HL-60/S4 treated with retinoic acid at 250 ng/mL for 4 days and 3 days (cell line): Measurements from ENCODE around the gene NFATC2.

Experiments used
- in situ Hi-C: fragments of 300-500 bp; cut with MboI; formaldehyde crosslinking; loops from 2 replicates; pipeline ENCODE4 v1.7.0; 2022; ENCODE audit warnings: low sequenced_read_pairs

NFATC2 gene

DNA sequence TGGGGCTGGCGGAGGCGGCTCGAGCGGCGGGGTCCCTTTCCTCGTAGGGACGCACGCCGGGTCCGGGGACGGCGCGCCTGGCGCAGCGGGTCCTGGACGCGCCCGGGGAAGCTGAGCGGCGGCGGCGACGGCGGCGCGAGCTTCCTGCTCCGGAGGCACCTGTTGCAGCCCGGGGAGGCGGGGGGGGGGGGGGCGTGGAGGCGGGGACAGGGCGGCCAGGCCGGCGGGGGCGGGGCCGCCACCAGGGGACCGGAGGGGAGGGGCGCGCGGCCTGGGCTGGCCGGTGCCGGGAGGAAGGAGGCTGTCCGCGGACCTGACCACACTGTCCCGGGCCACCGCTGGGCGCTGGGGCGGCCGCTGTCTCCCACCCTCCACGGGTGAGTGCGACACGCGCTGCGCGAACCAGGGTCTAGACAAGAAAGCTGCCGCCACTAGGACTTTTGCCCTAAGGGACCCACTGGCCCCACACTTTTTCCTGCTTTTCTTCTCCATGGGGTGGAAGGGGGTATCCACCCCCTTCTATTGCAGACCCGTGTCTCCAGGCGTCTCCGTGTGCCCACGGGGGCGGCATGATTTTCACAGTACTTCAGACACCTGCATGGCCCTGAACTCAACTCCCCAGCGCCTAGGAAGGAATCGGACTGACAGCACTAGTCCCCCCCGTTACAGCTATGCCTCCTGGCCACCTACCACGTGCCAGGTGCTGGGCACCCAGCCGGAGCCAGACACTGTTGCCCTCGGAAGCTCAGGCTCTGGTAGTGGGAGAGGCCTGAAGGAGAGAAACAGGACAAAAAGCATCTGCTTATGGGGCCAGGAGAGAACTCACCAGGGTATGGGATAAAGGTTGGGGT lies at the start of gene NFATC2:
NFATC2 (minus strand) TSS at position 149 of the 851 bp plus-strand sequence. CDS start 220 bp downstream, outside the sequence.
- in situ Hi-C loops: no loop called here

DNA sequence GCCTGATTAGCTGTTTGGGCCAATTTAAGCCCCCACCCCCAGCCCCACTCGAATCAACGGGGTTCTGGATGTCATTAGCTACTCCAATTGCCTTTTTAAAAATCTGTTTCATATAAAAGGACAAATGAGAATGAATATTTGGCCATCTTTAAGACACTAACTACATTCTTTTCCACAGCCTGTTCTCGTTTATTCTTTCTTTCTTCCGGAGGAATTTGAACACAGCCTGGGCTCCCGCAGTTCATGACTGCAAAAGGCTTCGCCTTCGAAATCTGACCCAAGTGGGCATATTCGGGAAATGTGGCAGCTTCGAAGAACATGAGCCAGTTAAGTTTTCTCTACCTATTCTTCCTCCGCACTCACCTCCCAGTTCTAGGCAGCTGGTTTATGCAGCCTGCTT lies 49.4 kb upstream of the NFATC2 start:
- in situ Hi-C loops: loop anchor here (10.0 kb wide), 1 partner anchor 217 kb away; no protein-coding TSS in a partner anchor

DNA sequence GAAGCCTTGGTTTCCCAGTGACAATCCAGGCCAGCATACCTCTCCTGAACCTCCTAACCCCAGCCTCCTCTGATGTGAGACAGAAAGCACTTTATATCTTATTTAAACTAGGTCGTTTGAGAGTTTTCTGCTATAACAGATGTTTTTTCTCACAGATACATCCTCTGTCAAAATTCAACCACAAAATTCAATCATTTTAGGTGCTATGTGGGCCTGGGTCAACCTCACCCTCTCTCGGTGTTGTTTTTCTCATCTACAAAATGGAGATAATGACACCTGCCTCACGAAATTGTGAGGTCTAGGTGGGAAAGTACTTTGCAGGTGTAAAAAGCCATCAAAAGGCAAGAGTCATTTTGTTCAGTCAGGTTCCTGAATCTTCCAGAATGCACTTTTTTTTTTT lies 46.2 kb upstream of the NFATC2 start:
- in situ Hi-C loops: no loop called here

DNA sequence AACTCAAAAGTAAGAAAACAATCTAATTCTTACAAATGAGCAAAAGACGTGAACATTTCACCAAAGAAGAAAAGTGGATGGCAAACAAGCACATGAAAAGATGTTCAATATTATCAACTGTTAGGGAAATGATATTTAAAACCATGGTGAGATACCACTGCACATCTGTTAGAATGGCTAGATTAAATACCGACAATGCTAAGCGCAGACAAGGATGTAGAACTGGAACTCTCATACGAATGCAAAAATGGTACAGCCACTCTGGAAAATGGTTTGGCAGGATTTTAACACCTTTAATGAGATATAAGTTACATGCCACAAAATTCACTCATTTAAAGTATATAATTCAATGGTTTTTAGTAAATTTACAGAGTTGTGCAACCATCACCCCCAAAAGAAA lies 44.6 kb upstream of the NFATC2 start:
- in situ Hi-C loops: no loop called here

DNA sequence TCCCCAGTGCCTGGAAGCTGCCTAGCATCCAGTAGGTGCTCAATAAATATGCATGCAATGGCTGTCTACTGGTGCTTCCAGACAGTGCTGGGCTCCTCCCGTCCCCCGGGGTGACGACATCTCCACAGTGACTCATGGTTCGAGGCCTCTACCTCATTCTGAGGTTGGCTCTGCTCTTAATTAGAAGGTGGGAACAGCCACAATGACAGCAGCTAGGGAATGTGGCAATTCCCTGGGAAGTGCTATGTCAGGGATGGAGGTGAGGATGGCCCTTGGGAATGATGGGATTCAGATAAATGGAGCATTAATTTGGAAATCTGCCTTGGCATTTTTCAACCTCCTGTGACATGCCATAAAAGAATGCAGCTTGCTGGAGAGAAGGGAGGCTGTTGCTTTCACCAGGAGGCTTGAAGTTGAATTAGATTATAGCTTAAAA lies 43.5 kb upstream of the NFATC2 start:
- in situ Hi-C loops: no loop called here

DNA sequence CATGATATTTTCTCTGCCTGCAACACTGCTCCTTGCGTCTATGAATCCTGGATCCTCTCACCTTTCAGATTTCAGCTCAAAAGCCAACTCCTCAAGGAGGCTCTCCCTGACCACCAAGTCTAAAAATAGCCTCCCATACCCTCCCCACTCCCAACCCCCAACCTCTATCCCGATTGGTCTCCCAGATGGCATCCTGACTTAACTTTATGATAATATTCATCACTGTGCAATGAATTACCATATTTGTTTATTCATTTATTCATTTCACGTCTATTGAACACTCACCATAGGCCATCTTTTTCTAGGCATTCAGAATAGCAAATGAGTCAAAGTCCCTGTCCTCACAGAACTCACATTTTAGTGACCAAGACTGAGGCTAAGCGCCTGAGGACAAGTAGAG lies 42.6 kb upstream of the NFATC2 start:
- in situ Hi-C loops: no loop called here

DNA sequence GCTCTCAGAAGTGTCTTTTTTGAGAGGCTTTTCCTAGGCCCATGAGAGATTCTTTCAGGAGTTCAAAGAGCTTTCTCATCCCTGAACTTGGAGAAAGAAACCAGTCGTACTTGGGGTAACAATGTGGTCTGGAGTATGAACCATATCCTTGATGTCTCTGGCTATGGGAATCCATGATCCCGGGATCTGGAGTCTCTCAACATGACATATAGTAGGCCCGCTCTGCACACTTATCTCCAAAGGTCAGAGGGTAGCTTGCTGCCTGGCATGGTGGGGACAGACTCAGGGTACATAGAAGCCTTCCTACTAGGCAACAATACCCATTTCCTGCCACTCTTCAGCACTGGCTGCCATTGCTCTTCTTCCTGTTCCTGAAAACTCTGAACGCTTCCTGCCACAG lies 42.2 kb upstream of the NFATC2 start:
- in situ Hi-C loops: no loop called here

DNA sequence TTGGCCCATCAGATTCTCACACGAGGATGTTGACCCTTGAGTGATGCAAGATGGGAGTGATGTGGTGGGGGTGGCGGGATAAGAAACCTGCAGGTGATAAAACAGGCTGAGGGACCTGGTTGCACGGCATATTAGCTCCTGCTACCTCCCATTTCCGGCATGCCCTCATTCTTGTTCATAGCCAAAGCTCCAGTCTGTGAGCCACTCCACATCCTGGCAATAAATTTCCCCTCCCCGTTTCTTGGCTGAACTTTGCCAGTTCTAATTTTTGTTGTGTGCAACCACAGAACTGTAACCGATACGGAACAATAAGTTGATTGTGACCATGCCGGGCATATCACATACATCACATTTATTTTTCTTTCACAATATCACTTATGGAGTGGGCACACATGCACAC lies 41.6 kb upstream of the NFATC2 start:
- in situ Hi-C loops: no loop called here

DNA sequence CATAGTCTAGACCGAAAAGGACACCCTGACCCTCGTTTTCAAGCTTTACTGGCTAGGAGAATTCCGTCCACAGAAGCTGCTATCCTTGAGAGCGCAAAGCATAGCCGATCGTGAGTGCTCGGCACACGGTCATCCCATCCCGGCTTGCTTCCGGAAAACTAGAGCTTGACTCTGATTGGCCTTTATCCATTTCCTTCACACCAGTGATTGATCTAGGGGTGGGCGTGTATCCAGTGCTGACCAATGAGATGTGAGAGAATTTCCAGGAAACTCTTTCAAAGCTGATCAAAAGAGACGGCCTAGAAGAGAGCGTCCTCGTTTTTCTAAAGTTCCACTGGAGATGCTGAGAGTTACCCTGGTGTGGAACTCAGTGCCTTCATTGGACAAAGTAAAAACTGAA lies 41.0 kb upstream of the NFATC2 start:
- in situ Hi-C loops: no loop called here

DNA sequence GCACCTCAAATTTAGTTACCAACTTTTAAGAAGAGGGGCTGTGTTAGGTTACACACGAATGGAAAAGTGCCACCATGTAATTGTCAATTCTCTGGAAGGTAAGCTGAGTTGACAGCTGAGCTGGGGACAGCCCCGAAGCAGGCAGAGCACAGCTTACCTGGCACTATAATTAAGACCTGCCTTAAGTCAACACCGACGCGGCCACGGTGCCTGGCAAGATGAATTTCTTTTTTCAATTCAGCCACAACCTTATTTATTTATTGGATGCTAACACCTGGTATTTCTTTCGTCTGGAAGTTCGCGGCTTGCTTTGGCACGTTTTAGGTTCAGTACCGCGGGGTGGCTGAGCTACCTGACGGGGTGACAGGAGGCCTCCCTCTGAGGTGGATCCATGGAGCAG lies 40.6 kb upstream of the NFATC2 start:
- in situ Hi-C loops: no loop called here

DNA sequence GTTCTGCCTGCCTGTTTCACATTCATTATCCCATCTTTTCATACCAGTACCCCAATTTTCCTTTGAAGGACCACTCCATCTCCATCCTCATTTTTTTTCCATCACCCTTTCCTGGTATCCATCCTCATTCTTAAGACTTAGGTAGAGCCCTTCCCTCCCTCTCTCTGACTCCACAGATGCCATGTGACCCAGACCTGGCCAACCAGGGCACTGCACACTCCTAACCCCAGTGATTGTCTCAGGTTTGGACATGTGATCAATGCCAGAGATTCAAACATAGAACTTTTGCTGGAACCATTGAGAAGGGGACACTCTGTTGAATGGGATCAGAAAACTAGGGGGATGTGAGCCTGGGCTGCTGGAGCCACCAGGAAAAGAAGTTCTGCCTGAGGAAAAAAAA lies 39.1 kb upstream of the NFATC2 start:
- in situ Hi-C loops: no loop called here

DNA sequence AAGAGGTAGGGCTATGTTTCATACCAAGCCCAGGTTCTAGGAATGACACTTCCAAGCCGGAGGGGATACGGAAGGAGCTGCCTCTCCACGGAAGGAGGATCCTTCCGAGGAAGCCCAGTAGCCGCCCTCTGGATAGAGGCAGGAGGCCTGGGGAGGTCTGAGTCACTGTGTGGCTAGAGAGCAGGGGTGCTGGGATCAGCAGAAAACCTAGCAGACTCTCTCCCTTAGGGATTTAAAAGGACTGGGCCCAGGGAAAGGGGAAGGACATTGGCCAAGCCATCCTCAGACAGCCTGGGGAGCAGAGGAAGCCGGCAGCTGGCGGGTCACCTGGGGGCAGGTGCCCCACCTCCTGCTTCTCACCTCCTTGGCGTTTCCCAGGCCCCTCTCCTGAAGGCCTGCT lies 36.6 kb upstream of the NFATC2 start:
- in situ Hi-C loops: no loop called here

DNA sequence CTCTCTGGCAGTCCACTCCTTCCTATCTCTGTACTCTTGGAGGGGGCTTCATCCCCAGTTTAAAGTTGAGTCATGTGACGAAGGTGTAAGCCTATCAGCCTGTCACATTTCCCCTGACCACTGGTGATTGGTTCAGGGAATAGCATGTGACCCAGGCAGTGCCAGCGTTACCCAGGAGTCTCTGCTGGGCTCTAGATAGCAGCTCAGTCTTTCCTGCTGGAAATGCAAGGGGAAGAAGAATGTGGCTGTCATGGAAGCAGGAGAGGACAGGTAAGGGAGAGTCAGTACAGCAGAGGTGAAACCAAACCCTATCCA lies 35.6 kb upstream of the NFATC2 start:
- in situ Hi-C loops: no loop called here

DNA sequence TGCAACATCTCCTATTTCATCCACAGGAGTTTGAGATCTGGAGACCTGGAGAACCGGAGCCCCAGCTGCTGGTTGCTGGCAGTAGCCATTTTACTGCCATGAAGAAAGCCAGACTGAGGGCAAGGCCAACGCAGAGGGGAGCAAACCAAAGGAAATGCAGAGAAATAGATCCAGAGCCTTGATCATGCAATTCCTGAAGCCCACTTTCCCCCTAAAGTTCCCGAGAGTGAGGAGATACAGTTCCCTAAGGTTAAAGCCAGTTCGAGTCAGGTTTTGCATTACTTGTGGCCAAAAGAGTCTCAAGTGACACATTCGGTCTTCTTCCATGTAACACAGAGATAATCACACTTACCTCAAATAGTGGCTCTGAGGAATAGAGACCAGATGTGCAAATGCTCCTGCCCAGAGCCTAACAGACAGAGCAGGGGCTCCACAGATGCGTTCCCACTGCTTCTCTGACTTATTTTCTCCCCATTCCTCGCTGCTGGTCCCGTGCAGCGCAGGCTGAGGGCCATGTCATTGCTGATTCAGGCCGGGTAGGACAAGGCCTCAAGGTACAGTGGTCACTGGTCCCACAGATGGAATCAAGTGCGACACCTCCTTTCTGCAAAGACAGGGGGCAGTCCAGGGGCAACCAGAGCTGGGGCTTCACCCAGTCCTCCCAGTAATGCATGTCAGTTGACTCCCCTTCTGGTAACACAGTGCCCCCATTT lies 35.1 kb upstream of the NFATC2 start:
- in situ Hi-C loops: no loop called here

DNA sequence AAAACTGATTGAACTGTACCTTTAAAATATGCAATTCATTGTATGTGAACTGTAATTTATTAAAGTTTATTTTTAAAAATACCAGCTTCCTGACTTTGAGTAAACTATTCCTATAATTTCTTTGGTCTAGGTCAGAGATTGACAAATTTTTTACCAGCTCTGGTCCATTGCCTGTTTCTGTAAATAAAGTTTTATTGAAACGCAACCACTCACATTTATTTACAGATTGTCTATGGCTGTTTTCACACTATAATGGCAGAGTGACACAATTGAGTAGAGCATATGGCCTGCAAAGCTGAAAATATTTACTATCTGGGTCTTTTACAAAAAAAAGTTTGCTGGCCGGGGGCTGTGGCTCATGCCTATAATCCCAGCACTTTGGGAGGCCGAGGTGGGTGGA lies 33.0 kb upstream of the NFATC2 start:
- in situ Hi-C loops: no loop called here

DNA sequence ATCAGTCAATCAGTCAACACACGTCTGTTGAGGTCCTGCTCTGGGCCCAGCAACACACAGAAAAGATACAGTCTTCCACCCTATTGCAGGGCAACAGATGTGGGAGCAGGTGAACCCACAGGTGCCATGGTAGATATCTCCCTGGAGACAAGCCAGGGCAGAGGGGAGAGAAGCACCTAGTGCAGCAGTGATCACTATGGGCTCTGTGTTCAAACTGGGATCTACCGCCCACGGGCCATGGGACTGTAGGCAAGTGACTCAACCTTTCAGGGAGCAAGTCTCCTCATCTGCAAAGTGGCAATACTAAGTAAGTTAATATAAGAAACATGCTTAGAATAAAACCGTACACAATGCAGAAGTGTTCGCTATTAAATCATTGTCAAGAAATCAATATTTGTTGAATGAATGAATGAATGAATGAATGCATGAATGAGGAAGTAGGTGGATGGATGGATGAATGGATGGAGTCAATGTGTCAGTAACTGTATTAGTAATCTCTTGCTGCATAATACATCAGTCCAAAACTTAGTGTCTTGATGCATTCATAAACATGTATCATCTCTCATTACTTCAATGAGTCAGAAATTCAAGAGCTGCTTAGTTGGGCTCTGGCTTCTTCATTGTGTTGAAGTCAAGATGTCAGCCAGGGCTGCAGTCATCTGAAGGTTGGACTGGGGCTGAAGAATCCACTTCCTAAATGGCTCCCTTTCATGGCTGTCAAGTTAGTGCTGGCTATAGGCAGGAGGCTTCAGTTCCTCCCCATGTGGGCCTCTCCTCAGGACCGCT lies 31.9 kb upstream of the NFATC2 start:
- in situ Hi-C loops: no loop called here

DNA sequence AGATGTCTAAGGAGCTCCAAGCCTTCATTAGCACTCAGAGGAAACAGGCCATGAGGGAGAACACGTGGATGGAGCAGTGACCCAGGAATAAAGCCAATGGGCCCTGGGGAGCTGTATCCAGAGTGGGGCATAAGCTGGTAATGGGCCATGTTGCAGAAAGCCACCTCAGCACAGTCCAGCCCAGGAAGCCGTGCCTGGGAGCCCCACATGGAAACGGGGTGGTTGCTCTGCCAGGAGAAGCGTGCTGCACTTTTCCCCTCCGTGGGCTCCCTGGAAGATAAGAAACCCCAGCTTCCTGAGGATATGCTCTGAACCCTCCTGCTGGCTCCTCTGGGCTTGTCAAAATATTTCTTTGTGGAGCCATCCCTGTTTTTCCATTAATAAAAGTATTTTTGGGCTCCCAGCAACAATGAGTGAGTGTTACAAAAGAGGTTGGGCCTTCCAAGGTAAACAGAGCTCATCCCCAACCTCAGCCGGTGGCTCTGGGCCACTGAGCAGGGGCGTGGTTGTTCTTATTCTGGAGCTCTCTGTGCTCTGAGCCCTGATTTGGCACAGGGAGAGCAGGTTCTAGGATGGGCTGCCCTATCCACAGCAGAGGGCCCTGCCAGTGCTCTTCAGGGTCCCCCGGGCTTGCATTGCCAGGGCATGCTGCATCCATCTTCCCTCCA lies 31.2 kb upstream of the NFATC2 start:
- in situ Hi-C loops: no loop called here

DNA sequence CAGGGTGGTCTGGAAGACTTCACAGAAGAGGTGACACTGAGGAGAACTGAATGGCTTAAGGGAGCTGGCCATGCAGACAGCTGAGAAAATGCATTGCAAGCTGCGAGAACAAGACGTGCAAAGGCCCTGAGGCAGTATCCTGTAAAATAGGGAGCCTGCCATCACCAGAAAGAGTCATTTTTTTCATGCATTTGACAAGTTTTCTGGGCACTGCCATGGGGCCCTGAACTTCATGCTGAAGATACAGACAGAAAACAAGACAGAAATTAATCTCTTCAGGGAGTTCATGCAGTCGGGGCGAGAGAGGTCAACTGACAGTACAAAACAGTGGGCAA lies 28.9 kb upstream of the NFATC2 start:
- in situ Hi-C loops: no loop called here

DNA sequence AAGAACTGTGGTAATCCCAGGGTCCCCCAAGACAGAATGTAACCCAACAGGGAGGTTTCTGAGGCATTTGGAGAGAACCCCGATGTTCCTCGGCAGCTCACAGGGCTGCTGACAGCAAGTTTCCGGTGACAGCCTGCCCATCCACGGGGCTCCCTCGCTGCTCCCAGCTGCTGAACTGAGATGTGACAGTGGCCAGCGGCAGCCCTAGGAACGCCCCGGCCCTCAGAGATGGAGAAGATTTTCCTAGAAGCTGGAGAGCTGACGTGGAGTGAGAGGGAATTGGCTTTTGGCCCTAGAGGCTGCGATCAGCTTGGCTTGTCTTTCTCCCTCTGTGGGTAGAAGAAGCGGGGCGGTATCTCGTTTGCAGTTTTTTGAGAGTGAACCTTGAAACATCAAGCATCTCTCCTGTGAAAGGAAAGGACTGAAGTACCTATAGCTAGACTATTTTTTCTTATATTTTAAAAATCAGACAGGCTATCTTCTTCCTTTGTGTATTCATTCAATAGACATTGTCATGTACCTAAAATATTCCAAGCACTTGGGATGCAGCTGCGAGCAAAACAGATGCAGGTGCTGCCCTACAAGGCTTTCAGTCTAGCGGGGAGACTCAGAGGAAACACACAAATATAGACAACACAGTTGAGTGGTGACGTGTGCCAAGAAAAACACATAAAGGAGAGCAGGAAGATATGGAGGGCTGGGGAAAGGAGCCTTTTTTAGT lies 28.4 kb upstream of the NFATC2 start:
- in situ Hi-C loops: no loop called here
